DND-41 (cell line): ENCODE data around the gene STAT5B.
"Not testable (repeated sequence)": the region's sequence is repeated elsewhere in the genome, so short reads cannot be mapped to it uniquely, and the experiment has no call there.

Source experiments
- ATAC-seq: fragments of 200-7000 bp; cut with Tn5 transposase; 3 replicates; pipeline ENCODE4 v1.9.1; 2021; ENCODE audit warnings: low read depth; ENCODE audit not compliant: insufficient read depth
- DNase-seq: peaks from one replicate; pipeline ENCODE4 v3.0.0-alpha.2; 2020
- H2AFZ ChIP-seq: 2 replicates; pipeline ENCODE4 v1.6.0; 2012; ENCODE audit warnings: low read depth, low read length
- H3K27ac ChIP-seq: 2 replicates; pipeline ENCODE4 v1.5.1; 2012; ENCODE audit warnings: low read length, inconsistent platforms
- H3K27me3 ChIP-seq: fragments of 200-600 bp; sonication (generic); 2 replicates; pipeline ENCODE4 v1.6.0; 2012; ENCODE audit warnings: low read length, mild to moderate bottlenecking, inconsistent platforms; ENCODE audit not compliant: insufficient read depth, poor library complexity
- H3K36me3 ChIP-seq: 2 replicates; pipeline ENCODE4 v1.5.1; 2012; ENCODE audit warnings: low read length, inconsistent platforms; ENCODE audit not compliant: insufficient read depth
- H3K4me1 ChIP-seq: 2 replicates; pipeline ENCODE4 v1.5.1; 2012; ENCODE audit warnings: mild to moderate bottlenecking, low read length; ENCODE audit not compliant: insufficient read depth
- H3K4me2 ChIP-seq: 2 replicates; pipeline ENCODE4 v1.6.0; 2012; ENCODE audit warnings: mild to moderate bottlenecking, moderate library complexity, low read length, inconsistent platforms; ENCODE audit not compliant: insufficient read depth
- H3K4me3 ChIP-seq, 2 experiments: fragments of 200-600 bp in 1 of 2; shearing (Covaris generic) in 1 of 2; 2 replicates each; pipeline ENCODE4 v1.5.1; 2012 to 2016; ENCODE audit warnings: inconsistent platforms in 2 of 2, low read length in 2 of 2, mild to moderate bottlenecking in 2 of 2, low read depth in 1 of 2, moderate library complexity in 1 of 2
- H3K79me2 ChIP-seq: 2 replicates; pipeline ENCODE4 v1.6.0; 2012; ENCODE audit warnings: low read length, inconsistent platforms; ENCODE audit not compliant: insufficient read depth
- H3K9ac ChIP-seq: 2 replicates; pipeline ENCODE4 v1.6.0; 2012; ENCODE audit warnings: low read depth, mild to moderate bottlenecking, inconsistent platforms, low read length, moderate library complexity
- H3K9me3 ChIP-seq: 2 replicates; pipeline ENCODE4 v1.5.1; 2012; ENCODE audit warnings: low read length, moderate library complexity, mild to moderate bottlenecking, inconsistent platforms; ENCODE audit not compliant: insufficient read depth, severe bottlenecking
- H4K20me1 ChIP-seq: 2 replicates; pipeline ENCODE4 v1.6.0; 2012; ENCODE audit warnings: low read length; ENCODE audit not compliant: insufficient read depth
- EZH2 ChIP-seq: IDR thresholded peaks from 3 replicates; pipeline ENCODE4 v1.6.1; 2012; ENCODE audit warnings: borderline replicate concordance, low read depth, mild to moderate bottlenecking, moderate library complexity, low read length, inconsistent platforms; ENCODE audit not compliant: severe bottlenecking
- TF ChIP-seq, protein P1 (sequence below): IDR thresholded peaks from 2 replicates; pipeline ENCODE4 v1.5.1; 2012; ENCODE audit warnings: borderline replicate concordance, low read length, moderate library complexity, mild to moderate bottlenecking; ENCODE audit not compliant: poor library complexity, severe bottlenecking; ENCODE audit errors: extremely low read depth

STAT5B gene

DNA sequence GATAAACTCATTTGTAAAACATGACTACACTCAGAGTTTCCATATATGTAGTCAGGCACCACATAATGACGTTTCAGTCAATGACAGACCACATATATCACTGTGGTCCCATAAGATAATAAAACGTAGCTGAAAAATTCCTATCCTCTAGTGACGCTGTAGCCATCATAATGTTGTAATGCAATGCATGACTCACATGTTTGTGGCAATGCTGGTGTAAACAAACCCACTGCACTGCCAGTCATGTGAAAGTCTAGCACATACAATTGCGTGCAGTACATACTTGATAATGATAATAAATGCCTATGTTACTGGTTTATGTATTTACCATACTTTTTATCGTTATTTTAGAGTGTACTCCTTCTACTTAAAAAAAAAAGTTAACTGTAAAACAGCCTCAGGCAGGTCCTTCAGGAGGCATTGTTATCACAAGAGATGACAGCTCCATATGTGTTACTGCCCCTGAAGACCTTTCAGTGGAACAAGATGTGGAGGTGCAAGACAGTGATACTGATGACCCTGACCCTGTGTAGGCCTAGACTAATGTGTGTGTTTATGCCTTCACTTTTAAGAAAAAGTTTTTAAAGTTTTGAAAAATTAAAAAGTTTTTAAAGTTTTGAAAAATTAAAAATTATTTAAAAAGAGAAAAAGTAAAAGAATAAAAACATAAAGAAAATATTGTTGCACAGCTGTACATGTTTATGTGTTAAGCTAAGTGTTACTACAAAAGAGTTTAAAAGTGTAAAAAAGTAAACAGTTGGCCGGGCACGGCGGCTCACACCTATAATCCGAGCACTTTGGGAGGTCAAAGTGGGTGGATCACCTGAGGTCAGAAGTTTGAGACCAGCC lies 9.0 kb downstream of the STAT5B start:
- no peaks in the 10 kb centered on the region for H3K36me3 ChIP-seq

DNA sequence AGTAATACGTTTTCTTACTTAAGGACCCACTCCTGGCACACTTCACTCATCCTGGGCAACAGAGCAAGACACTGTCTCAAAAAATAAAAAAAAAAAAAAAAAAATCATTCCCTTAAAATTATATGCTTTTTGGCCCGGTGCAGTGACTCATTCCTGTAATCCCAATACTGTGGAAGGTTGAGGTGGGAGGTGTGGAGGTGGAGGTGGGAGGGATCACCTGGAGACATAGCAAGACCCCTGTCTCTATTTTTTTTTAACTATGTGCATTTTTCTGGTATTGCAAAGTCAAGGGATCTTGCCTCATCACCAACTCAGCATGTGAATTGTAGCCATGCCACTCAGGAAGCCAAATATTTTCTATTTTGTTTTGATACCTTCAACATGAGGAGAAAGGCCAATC lies 9.7 kb downstream of the STAT5B start:
- ATAC-seq (no peak), DNase-seq (no peak)
- Histone ChIP-seq H3K4me2 (no peak overlapping the region), H3K79me2 (peaks cover 66% of the 10 kb centered on the region), H2AFZ (no peak overlapping the region), H3K27me3 (no peaks in the 10 kb centered on the region), H3K27ac (no peak overlapping the region), H3K36me3 (no peaks in the 10 kb centered on the region), H3K9me3 (no peaks in the 10 kb centered on the region), H3K9ac (no peak overlapping the region), H4K20me1 (peaks cover 7% of the 10 kb centered on the region; the same call in 1 of the 2 replicates), H3K4me3 (no peak overlapping the region), H3K4me1 (no peaks in the 10 kb centered on the region)
- TF ChIP-seq, protein P1, sequence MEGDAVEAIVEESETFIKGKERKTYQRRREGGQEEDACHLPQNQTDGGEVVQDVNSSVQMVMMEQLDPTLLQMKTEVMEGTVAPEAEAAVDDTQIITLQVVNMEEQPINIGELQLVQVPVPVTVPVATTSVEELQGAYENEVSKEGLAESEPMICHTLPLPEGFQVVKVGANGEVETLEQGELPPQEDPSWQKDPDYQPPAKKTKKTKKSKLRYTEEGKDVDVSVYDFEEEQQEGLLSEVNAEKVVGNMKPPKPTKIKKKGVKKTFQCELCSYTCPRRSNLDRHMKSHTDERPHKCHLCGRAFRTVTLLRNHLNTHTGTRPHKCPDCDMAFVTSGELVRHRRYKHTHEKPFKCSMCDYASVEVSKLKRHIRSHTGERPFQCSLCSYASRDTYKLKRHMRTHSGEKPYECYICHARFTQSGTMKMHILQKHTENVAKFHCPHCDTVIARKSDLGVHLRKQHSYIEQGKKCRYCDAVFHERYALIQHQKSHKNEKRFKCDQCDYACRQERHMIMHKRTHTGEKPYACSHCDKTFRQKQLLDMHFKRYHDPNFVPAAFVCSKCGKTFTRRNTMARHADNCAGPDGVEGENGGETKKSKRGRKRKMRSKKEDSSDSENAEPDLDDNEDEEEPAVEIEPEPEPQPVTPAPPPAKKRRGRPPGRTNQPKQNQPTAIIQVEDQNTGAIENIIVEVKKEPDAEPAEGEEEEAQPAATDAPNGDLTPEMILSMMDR: no peak
- no peak for TF ChIP-seq EZH2

More for the DNA sequence above, 9.0 kb downstream of the STAT5B start:
- DNase-seq (no peak), ATAC-seq (no peak)
- Histone ChIP-seq H3K4me2 (no peak overlapping the region), H3K27ac (no peak overlapping the region), H3K9ac (no peak overlapping the region), H3K79me2 (peaks cover 67% of the 10 kb centered on the region), H4K20me1 (peaks cover 5% of the 10 kb centered on the region; the same call in 1 of the 2 replicates), H3K27me3 (no peaks in the 10 kb centered on the region), H2AFZ (no peak overlapping the region), H3K4me3 (no peak overlapping the region), H3K4me1 (0 out of 2 replicates have a peak, but pooled peaks cover 3% of the 10 kb centered on the region), H3K9me3 (no peaks in the 10 kb centered on the region)
- TF ChIP-seq, protein P1: no peak
- no peak for TF ChIP-seq EZH2

DNA sequence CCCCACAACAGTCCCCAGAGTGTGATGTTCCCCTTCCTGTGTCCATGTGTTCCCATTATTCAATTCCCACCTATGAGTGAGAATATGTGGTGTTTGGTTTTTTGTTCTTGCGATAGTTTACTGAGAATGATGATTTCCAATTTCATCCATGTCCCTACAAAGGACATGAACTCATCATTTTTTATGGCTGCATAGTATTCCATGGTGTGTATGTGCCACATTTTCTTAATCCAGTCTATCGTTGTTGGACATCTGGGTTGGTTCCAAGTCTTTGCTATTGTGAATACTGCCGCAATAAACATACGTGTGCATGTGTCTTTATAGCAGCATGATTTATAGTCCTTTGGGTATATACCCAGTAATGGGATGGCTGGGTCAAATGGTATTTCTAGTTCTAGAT lies 11.8 kb downstream of the STAT5B start:
- H3K4me1 ChIP-seq, H3K27ac ChIP-seq, H3K27me3 ChIP-seq, H3K4me3 ChIP-seq, H3K36me3 ChIP-seq, ATAC-seq, H3K9ac ChIP-seq, H3K9me3 ChIP-seq, DNase-seq, H4K20me1 ChIP-seq, H2AFZ ChIP-seq, H3K4me2 ChIP-seq: not testable (repeated sequence)
- peaks cover 54% of the 10 kb centered on the region for H3K79me2 ChIP-seq

DNA sequence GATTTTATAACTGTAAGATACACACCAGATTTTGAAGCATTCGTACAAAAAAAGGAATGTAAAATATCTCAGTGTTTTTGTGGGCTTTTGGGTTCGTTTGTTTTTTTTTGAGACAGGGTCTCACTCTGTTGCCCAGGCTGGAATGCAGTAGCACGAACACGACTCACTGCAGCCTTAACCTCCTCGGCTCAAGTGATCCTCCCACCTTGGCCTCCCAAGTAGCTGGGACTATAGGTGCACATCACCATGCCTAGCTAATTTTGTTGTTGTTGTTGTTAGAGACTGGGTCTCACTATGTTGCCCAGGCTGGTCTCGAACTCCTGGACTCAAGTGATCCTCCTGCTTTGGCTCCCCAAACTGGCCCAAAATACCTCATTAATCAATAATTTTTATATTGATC lies 15.9 kb downstream of the STAT5B start:
- ATAC-seq (no peak), DNase-seq (no peak)
- no peaks in the 10 kb centered on the region for H3K36me3 ChIP-seq
- peaks cover 33% of the 10 kb centered on the region for H3K79me2 ChIP-seq
- H3K27ac ChIP-seq: no peak overlapping the region
- H2AFZ ChIP-seq: no peak overlapping the region
- H3K4me3 ChIP-seq: no peak overlapping the region
- H3K4me2 ChIP-seq: no peak overlapping the region
- no peak overlapping the region for H3K9ac ChIP-seq
- no peaks in the 10 kb centered on the region for H3K4me1 ChIP-seq
- no peak for TF ChIP-seq EZH2
- TF ChIP-seq, protein P1: no peak
- peaks cover 3% of the 10 kb centered on the region; the same call in 1 of the 2 replicates for H4K20me1 ChIP-seq
- no peaks in the 10 kb centered on the region for H3K9me3 ChIP-seq
- no peaks in the 10 kb centered on the region for H3K27me3 ChIP-seq
